GM19324 (cell line): ENCODE results near the gene WASF3.
"Not testable (repeated sequence)": the region's sequence is repeated elsewhere in the genome, so short reads cannot be mapped to it uniquely, and the experiment has no call there.

Source experiments
- ATAC-seq: cut with Tn5 transposase; IDR thresholded peaks from one replicate; pipeline ENCODE4 v1.9.1; 2021; ENCODE audit warnings: mild to moderate bottlenecking, moderate library complexity; ENCODE audit not compliant: unreplicated experiment, low FRiP score

WASF3 gene

GRCh38 chr13:26621731-26622401 is 64.4 kb downstream of the WASF3 start:
- ATAC-seq, result no peak

GRCh38 chr13:26623125-26623524 is 65.6 kb downstream of the WASF3 start:
- no peak for ATAC-seq

GRCh38 chr13:26624572-26624971 is 67.1 kb downstream of the WASF3 start:
- no peak for ATAC-seq

GRCh38 chr13:26626271-26626670 is 68.8 kb downstream of the WASF3 start:
- no peak for ATAC-seq

- no peak for ATAC-seq
Observed at GRCh38 chr13:26628706-26629105, 71.2 kb downstream of the WASF3 start.

- ATAC-seq, result no peak
Observed at GRCh38 chr13:26629260-26629825, 71.9 kb downstream of the WASF3 start.

GRCh38 chr13:26635634-26636033 is 78.2 kb downstream of the WASF3 start:
- ATAC-seq, result not testable (repeated sequence)

- not testable (repeated sequence) for ATAC-seq
Observed at GRCh38 chr13:26636073-26636472, 78.6 kb downstream of the WASF3 start.

GRCh38 chr13:26646603-26647002 is 89.1 kb downstream of the WASF3 start:
- ATAC-seq, result no peak

GRCh38 chr13:26651234-26651633 is 93.8 kb downstream of the WASF3 start:
- no peak for ATAC-seq

- ATAC-seq, result no peak
Observed at GRCh38 chr13:26653310-26653709, 95.8 kb downstream of the WASF3 start.

GRCh38 chr13:26653842-26654241 is 96.4 kb downstream of the WASF3 start:
- ATAC-seq, result no peak

- ATAC-seq, result no peak
Observed at GRCh38 chr13:26656919-26657318, 99.4 kb downstream of the WASF3 start.

GRCh38 chr13:26658448-26659385 is 101.2 kb downstream of the WASF3 start:
- no peak for ATAC-seq

GRCh38 chr13:26660185-26660584 is 102.7 kb downstream of the WASF3 start:
- ATAC-seq, result no peak

- no peak for ATAC-seq
Observed at GRCh38 chr13:26660766-26661165, 103.3 kb downstream of the WASF3 start.

- no peak for ATAC-seq
Observed at GRCh38 chr13:26663791-26664190, 106.3 kb downstream of the WASF3 start.

GRCh38 chr13:26664286-26664685 is 106.8 kb downstream of the WASF3 start:
- ATAC-seq, result no peak

- ATAC-seq, result no peak
Observed at GRCh38 chr13:26664876-26665275, 107.4 kb downstream of the WASF3 start.

GRCh38 chr13:26668357-26669146 is 111.1 kb downstream of the WASF3 start:
- ATAC-seq, result no peak

- no peak for ATAC-seq
Observed at GRCh38 chr13:26673890-26674289, 116.4 kb downstream of the WASF3 start.
